Left lung (tissue), 10 donors: ENCODE results near the gene RIT2. TPM values are rescaled to one million over a fixed set of nuclear protein-coding genes. Genes with fewer than 3 reads are reported as not detected.

Experiments used
- ATAC-seq: fragments of 200-7000 bp; cut with Tn5 transposase; one replicate; pipeline ENCODE4 v1.9.1; 2020; ENCODE audit warnings: moderate library complexity
- DNase-seq, 4 donors: peaks; one replicate each; pipeline ENCODE4 v3.0.0-alpha.2; 2013 to 2020
- H3K27ac ChIP-seq, 2 donors: fragments of 200-600 bp; sonication (generic) in 1 of 2; one replicate each; pipeline versions ENCODE4 v1.5.0 to v1.8.0; 2020 to 2021
- H3K27me3 ChIP-seq, 2 donors: fragments of 200-600 bp; sonication (generic) in 1 of 2; one replicate each; pipeline versions ENCODE4 v1.5.0 to v1.8.0; 2020 to 2021
- H3K36me3 ChIP-seq, 2 donors: fragments of 200-600 bp; sonication (generic) in 1 of 2; one replicate each; pipeline versions ENCODE4 v1.5.0 to v1.8.0; 2020 to 2021
- H3K4me1 ChIP-seq, 2 donors: fragments of 200-600 bp; one replicate each; pipeline ENCODE4 v1.8.0; 2021
- H3K4me3 ChIP-seq, 2 donors: fragments of 200-600 bp; sonication (generic) in 1 of 2; one replicate each; pipeline versions ENCODE4 v1.5.0 to v1.8.0; 2020 to 2021; ENCODE audit warnings: mild to moderate bottlenecking in 1 of 2
- H3K9me3 ChIP-seq, 2 donors: fragments of 200-600 bp; sonication (generic) in 1 of 2; one replicate each; pipeline versions ENCODE4 v1.5.0 to v1.8.0; 2020 to 2021
- CTCF ChIP-seq, 2 donors: fragments of 200-600 bp; sonication (generic) in 1 of 2; IDR thresholded peaks; one replicate each; pipeline versions ENCODE4 v1.5.0 to v1.8.0; 2021; ENCODE audit warnings: antibody characterized with exemption in 2 of 2
- intact Hi-C, 2 donors: fragments of 100-400 bp; cut with DNase I; formaldehyde crosslinking; loops; one replicate each; pipeline versions ENCODE4 v1.11.2 to v1.14.2; 2022
- polyA plus RNA-seq, 6 donors: library from polyadenylated mRNA; unstranded; fragments of 120-200 nt; gene quantifications; one replicate each; pipeline ENCODE4 v1.2.1, GENCODE V29; 2013; ENCODE audit not compliant: insufficient read length in 6 of 6
- total RNA-seq, 2 donors: library from RNA; stranded (reverse); fragmentation: NEBNext Ultra II Directional; extraction: Animal tissue kit (Norgen Biotek cat#: 25700); gene quantifications; one replicate each; pipeline ENCODE4 v1.2.1, GENCODE V29; 2021
- donor health status: DM: no; HTN: yes; CAD: no.
- donor health status: DM: no; HTN: no; CAD: no.

RIT2 gene
- total and polyA plus RNA-seq, 8 donors: not detected

- Histone ChIP-seq H3K9me3 (no peaks in the 10 kb centered on the region), H3K27ac (no peak overlapping the region), H3K4me3 (no peak overlapping the region), H3K36me3 (no peaks in the 10 kb centered on the region), H3K27me3 (no peaks in the 10 kb centered on the region), H3K4me1 (no peaks in the 10 kb centered on the region)
- intact Hi-C loops: no loop called here
- TF ChIP-seq CTCF (IDR thresholded peaks at IDR 0.05): no peak
- peak in 1 of 4 donors; percentile 11 for DNase-seq
- no peak for ATAC-seq
Observed at GRCh38 chr18:42706618-42707017, 408.9 kb downstream of the RIT2 start.

- TF ChIP-seq CTCF (IDR thresholded peaks at IDR 0.05): no peak
- Histone ChIP-seq H3K27me3 (no peaks in the 10 kb centered on the region), H3K4me1 (no peaks in the 10 kb centered on the region), H3K36me3 (no peaks in the 10 kb centered on the region), H3K9me3 (no peaks in the 10 kb centered on the region), H3K27ac (no peak overlapping the region), H3K4me3 (no peak overlapping the region)
- ATAC-seq (no peak), DNase-seq (no peak)
- intact Hi-C loops: no loop called here
Observed at GRCh38 chr18:42706029-42706608, 409.4 kb downstream of the RIT2 start.

Other genes with a start within 250 kb of the RIT2 start
- gene SYT4, start 161.8 kb upstream of the RIT2 start, total RNA-seq: under 1 TPM in 1 of 2 donors, not detected in 1; 0.24 TPM
- 1 to 10 TPM in 3 of 6 donors, under 1 TPM in 3; 0.65 to 2.1 (median 1.2) TPM for gene SYT4, start 161.8 kb upstream of the RIT2 start, polyA plus RNA-seq